Endodermal cell (in vitro differentiated cells): Measurements from ENCODE around the gene RAP1GAP2. TPM values are rescaled to one million over a fixed set of nuclear protein-coding genes. Genes with fewer than 3 reads are reported as not detected.

Experiments used
- DNase-seq: peaks from one replicate; pipeline ENCODE4 v3.0.0-alpha.2; 2017
- H3K27ac ChIP-seq: 2 replicates; pipeline ENCODE4 v1.5.1; 2013; ENCODE audit warnings: mild to moderate bottlenecking, low read depth, low read length, moderate library complexity
- H3K27me3 ChIP-seq: 2 replicates; pipeline ENCODE4 v1.6.1; 2013; ENCODE audit warnings: mild to moderate bottlenecking, low read length, moderate library complexity; ENCODE audit not compliant: insufficient read depth, control insufficient read depth, poor library complexity, severe bottlenecking
- H3K36me3 ChIP-seq: 2 replicates; pipeline ENCODE4 v1.7.0; 2013; ENCODE audit warnings: mild to moderate bottlenecking, low read length, moderate library complexity; ENCODE audit not compliant: control insufficient read depth, insufficient read depth
- H3K4me1 ChIP-seq: one replicate; pipeline ENCODE4 v1.7.0; 2013; ENCODE audit warnings: low read length; ENCODE audit not compliant: control insufficient read depth, insufficient read depth
- H3K4me3 ChIP-seq: 2 replicates; pipeline ENCODE4 v1.5.1; 2013; ENCODE audit warnings: mild to moderate bottlenecking, low read length, moderate library complexity
- H3K9ac ChIP-seq: 2 replicates; pipeline ENCODE4 v1.6.1; 2013; ENCODE audit warnings: mild to moderate bottlenecking, low read length, moderate library complexity; ENCODE audit not compliant: poor library complexity, severe bottlenecking; ENCODE audit errors: extremely low read depth
- H3K9me3 ChIP-seq: 2 replicates; pipeline ENCODE4 v1.6.1; 2013; ENCODE audit warnings: mild to moderate bottlenecking, low read length, moderate library complexity; ENCODE audit not compliant: control insufficient read depth
- H3K27ac Mint-ChIP-seq: 2 replicates; pipeline ENCODE4 v1.8.0; 2020; ENCODE audit warnings: mixed read lengths
- H3K27me3 Mint-ChIP-seq: 2 replicates; pipeline ENCODE4 v1.8.0; 2021; ENCODE audit warnings: mild to moderate bottlenecking, mixed read lengths; ENCODE audit not compliant: insufficient read depth
- H3K36me3 Mint-ChIP-seq: 2 replicates; pipeline ENCODE4 v1.8.0; 2020; ENCODE audit warnings: low read depth, mixed read lengths
- H3K4me1 Mint-ChIP-seq: 2 replicates; pipeline ENCODE4 v1.8.0; 2020; ENCODE audit warnings: mixed read lengths
- H3K4me3 Mint-ChIP-seq: 2 replicates; pipeline ENCODE4 v1.8.0; 2020; ENCODE audit warnings: mild to moderate bottlenecking, moderate library complexity, mixed read lengths
- H3K9me3 Mint-ChIP-seq: 2 replicates; pipeline ENCODE4 v1.8.0; 2020; ENCODE audit warnings: mild to moderate bottlenecking, mixed read lengths
- WGBS, 2 experiments: methylation state at CpG; one replicate each; pipeline versions ENCODE4 v1.1.5 to v1.1.7; 2013; ENCODE audit warnings: missing lambda C conversion rate in 2 of 2, mixed read lengths in 1 of 2; ENCODE audit not compliant: insufficient coverage in 1 of 2, insufficient read length in 1 of 2; 5-methylcytosine and 5-hydroxymethylcytosine counted together
- total RNA-seq, 2 donors: library from RNA; stranded (reverse); fragmentation: NEBNext Ultra II Directional in 1 of 2; extraction: Animal tissue kit (Norgen Biotek cat#: 25700) in 1 of 2; gene quantifications; 2 replicates in 1 of 2; 3 replicates in 1 of 2; pipeline ENCODE4 v1.2.1, GENCODE V29; 2021
- TF ChIP-seq, protein P1 (sequence below): fragments of 200-600 bp; sonication (generic); conservative IDR thresholded peaks from 2 replicates; pipeline ENCODE4 v1.5.0; 2021; ENCODE audit warnings: antibody characterized with exemption, mild to moderate bottlenecking

Gene RAP1GAP2
- total RNA-seq, 2 donors from 2014 or later: 18.0 to 44.3 TPM

DNA sequence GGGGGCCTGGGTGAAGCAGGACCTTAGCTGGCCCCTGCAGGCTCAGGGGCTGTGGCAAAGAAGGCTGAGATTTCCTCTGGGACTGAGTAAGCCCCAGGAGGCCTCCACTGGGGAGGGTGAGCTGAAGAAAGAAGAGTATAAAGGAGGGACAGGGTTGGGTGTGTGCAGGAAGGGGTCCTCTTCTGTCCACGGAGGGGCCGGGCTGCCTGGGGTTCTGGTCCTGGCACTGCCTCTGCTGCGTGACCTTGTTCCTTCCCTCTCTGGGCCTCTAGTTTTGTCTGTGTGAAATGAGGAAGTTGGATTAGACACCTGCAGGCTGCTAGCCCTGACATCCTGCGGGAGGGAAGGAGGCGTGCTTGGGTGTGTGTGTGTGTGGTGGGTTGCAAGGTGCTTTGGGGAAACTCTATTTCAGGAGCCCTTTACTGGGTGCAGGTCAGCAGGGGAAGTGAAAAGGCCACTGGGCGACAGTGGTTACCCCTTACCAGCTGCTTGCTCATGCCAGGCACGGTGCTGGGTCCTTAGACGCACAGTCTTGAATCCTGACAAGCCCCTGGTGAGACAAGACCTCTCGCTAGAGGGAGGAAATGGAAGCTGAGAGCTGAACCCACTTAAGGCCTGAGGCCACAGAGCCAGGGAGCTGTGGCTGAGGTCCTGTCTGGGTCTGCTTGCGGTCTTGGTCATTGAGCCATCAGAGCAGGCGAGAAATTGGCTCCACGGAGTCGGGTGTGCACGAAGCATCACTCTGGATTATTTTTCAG is 206.5 kb downstream of the RAP1GAP2 start:
- Mint-ChIP-seq H3K36me3 (peaks cover 33% of the 10 kb centered on the region), H3K4me3 (no peak overlapping the region), H3K27me3 (no peaks in the 10 kb centered on the region), H3K4me1 (no peaks in the 10 kb centered on the region), H3K27ac (no peak overlapping the region), H3K9me3 (no peaks in the 10 kb centered on the region)
- Histone ChIP-seq H3K9me3 (no peaks in the 10 kb centered on the region), H3K27me3 (no peaks in the 10 kb centered on the region), H3K4me3 (no peak overlapping the region), H3K4me1 (no peaks in the 10 kb centered on the region), H3K36me3 (peaks cover 3% of the 10 kb centered on the region), H3K9ac (no peak overlapping the region), H3K27ac (no peak overlapping the region)
- WGBS, 2 experiments: 95 to 99% methylated on average over 9 to 14 of the region's 14 CpGs
- DNase-seq: no peak
- TF ChIP-seq, protein P1, sequence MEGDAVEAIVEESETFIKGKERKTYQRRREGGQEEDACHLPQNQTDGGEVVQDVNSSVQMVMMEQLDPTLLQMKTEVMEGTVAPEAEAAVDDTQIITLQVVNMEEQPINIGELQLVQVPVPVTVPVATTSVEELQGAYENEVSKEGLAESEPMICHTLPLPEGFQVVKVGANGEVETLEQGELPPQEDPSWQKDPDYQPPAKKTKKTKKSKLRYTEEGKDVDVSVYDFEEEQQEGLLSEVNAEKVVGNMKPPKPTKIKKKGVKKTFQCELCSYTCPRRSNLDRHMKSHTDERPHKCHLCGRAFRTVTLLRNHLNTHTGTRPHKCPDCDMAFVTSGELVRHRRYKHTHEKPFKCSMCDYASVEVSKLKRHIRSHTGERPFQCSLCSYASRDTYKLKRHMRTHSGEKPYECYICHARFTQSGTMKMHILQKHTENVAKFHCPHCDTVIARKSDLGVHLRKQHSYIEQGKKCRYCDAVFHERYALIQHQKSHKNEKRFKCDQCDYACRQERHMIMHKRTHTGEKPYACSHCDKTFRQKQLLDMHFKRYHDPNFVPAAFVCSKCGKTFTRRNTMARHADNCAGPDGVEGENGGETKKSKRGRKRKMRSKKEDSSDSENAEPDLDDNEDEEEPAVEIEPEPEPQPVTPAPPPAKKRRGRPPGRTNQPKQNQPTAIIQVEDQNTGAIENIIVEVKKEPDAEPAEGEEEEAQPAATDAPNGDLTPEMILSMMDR: no peak

DNA sequence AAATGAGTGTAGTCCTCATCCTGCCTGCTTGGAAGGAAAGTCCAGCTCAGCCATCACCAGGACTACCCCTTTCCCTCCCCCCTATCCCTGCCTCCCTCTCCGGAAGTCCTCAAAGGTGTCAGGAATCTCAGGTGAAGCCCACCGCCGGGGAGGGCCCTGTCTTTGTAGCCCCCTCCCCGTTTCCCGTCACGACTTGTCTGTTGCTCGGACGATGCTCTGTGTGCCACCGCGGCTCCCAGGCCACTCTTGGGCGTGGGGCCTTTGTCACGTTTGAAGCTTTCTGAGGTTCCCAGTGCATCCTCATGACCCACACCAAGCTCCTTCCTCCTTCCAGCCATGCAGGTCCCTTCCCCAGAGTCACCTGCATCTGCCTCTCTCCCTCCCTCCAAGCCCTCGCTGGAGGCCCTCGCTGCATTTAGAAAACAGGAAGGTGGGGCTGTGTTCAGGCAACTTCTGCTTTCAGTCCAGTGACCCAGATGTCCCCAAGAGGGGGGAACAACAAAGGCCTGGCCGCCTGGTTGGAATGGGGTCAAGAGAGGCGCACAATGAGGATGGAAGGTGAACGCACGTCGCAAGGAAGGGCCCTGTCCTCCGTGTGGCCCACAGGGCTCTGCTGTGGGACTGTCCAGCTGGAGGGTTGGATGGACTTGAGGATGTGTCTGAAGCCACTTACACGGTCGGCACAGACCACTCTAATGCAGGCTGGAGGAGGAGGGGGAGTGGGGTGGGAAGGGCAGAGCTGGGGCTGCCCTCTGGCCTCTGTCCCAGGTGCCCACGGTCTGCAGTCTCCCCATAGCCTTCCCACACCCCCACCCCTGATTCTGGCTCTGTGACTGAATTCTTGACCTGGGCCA is 207.3 kb downstream of the RAP1GAP2 start:
- no peak for DNase-seq
- no peak overlapping the region for H3K9ac ChIP-seq
- H3K9me3 Mint-ChIP-seq: no peaks in the 10 kb centered on the region

DNA sequence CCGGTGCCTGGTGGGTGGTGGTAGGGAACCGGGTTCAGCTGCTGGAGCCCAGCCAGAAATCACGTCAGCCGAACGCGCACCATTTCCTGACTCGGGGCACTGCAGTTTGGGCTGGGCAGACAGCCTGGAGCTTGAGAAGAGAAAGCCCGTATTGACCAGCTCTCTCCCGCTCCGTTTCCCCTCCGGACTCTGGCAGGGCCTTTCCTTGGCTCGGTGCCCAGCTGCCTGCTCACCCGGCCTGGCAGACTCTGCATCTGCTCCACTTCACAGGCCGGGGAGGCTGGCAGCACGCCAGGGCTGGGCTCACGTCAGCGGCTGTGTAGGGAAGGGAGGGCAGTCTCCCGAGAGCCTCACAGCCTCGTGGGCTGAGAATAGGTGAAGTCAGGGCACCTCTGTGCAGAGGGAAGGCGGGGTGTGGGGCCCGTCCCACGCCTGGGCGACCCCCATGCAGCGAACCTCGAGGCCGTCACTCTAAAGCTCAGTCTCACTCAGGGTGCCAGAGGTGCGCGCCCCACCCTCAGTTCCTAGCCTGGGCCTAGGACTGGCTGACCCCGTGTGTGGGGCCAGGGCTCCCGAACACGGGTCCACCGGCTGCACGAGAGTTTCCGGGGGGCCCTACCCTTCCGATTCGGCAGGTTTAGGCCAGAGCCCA is 208.0 kb downstream of the RAP1GAP2 start:
- TF ChIP-seq, protein P1: no peak
- peaks cover 31% of the 10 kb centered on the region for H3K36me3 Mint-ChIP-seq
- Histone ChIP-seq H3K4me3 (no peak overlapping the region), H3K9me3 (no peaks in the 10 kb centered on the region), H3K36me3 (no peaks in the 10 kb centered on the region), H3K27me3 (no peaks in the 10 kb centered on the region), H3K27ac (no peak overlapping the region), H3K9ac (no peak overlapping the region), H3K4me1 (no peaks in the 10 kb centered on the region)
- H3K4me1 Mint-ChIP-seq: no peaks in the 10 kb centered on the region
- H3K4me3 Mint-ChIP-seq: no peak overlapping the region
- WGBS, 2 experiments: 93 to 94% methylated on average over 25 to 36 of the region's 36 CpGs
- DNase-seq: no peak
- no peak overlapping the region for H3K27ac Mint-ChIP-seq
- H3K27me3 Mint-ChIP-seq: no peaks in the 10 kb centered on the region
- no peaks in the 10 kb centered on the region for H3K9me3 Mint-ChIP-seq

More for the DNA sequence above, 207.3 kb downstream of the RAP1GAP2 start:
- H3K36me3 ChIP-seq: no peaks in the 10 kb centered on the region
- Mint-ChIP-seq H3K4me3 (no peak overlapping the region), H3K27ac (peak overlapping the region; percentile 48), H3K27me3 (no peaks in the 10 kb centered on the region), H3K36me3 (peaks cover 34% of the 10 kb centered on the region), H3K4me1 (no peaks in the 10 kb centered on the region)
- WGBS, 2 experiments: 92 to 97% methylated on average over 12 to 20 of the region's 23 CpGs
- H3K4me3 ChIP-seq: no peak overlapping the region
- H3K27me3 ChIP-seq: no peaks in the 10 kb centered on the region
- TF ChIP-seq, protein P1: no peak
- H3K9me3 ChIP-seq: no peaks in the 10 kb centered on the region
- H3K4me1 ChIP-seq: no peaks in the 10 kb centered on the region
- H3K27ac ChIP-seq: no peak overlapping the region
